Inflammatory macrophage treated with lipopolysaccharide for 1 hour (primary cell): ENCODE results near the gene REEP2.
"Not testable (repeated sequence)": the region's sequence is repeated elsewhere in the genome, so short reads cannot be mapped to it uniquely, and the experiment has no call there.

ENCODE experiments used
- DNase-seq, 2 donors: peaks; one replicate each; pipeline ENCODE4 v3.0.0-alpha.2; 2020 to 2022

REEP2 gene, protein sequence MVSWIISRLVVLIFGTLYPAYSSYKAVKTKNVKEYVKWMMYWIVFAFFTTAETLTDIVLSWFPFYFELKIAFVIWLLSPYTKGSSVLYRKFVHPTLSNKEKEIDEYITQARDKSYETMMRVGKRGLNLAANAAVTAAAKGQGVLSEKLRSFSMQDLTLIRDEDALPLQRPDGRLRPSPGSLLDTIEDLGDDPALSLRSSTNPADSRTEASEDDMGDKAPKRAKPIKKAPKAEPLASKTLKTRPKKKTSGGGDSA

DNA sequence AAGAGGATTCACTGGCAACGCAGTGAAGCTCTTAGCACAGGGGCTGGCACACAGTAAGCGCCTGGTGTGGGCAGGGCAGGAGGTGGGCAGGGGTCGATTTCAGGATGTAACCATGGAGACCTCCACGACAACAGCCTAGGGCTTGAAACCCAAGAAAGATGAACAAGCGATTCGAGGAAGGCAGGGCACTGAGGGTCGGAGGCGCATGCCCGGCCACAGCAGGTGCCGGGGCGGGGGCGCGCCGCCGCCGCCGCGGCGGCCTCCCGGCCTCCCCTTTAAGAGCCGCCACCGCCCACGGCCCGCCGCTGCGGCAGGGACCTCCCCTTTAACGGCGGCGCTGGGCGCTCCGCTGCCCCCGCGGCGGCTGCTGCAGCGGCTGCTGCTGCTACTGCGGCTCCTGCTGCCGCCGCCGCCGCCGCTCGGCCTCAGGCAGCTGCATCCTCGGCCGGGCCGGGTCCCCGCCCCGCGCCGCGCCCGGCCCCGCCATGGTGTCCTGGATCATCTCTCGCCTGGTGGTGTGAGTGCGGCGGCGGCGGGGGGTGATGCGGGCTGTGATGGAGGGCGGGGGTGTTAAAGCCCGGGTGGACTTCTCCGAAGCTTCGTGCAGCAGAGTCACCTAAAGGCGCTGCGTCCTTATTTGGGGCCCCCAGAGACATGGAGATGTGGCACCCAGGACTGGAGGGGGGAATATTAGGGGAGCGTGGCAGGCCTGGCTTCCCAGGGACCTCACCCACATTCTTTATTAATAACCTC lies at the start of gene REEP2:
Gene REEP2, plus strand, starts transcription at position 334 of the 753 bp plus-strand sequence. Its CDS starts 152 bp downstream, at position 486.
- peak; percentile 43 to 47 for DNase-seq

DNA sequence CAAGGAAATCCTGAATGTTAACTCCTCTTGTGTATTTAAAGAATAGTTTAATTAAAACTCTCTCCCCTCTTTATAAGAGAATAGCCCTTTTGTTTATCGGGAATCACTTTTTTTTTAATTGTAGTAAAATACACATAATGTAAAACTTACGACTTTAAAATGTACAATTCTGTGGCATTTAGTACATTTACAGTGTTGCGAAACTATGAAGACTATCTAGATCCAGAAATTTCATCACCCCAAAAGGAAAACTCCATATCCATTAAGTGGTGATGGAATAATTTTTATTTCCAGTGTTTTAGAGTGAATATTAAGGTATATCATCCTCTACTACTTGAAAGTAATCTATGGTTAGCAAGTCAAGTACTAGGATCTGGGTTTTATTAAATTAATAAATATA lies 49.5 kb upstream of the REEP2 start:
- DNase-seq = no peak

DNA sequence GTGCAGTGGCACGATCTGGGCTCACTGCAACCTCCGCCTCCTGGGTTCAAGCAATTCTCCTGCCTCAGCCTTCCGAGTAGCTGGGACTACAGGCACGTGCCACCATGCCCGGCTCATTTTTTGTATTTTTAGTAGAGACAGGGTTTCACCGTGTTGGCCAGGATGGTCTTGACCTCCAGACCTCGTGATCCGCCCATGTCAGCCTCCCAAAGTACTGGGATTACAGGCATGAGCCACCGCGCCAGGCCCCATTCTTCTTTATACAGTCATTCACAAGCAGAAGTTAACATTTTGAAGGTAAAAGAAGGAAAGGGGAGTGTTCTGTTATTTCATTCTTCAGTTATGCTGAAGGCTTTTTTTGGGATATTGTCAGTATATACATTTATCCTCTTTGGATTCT lies 48.9 kb upstream of the REEP2 start:
- DNase-seq = not testable (repeated sequence)

DNA sequence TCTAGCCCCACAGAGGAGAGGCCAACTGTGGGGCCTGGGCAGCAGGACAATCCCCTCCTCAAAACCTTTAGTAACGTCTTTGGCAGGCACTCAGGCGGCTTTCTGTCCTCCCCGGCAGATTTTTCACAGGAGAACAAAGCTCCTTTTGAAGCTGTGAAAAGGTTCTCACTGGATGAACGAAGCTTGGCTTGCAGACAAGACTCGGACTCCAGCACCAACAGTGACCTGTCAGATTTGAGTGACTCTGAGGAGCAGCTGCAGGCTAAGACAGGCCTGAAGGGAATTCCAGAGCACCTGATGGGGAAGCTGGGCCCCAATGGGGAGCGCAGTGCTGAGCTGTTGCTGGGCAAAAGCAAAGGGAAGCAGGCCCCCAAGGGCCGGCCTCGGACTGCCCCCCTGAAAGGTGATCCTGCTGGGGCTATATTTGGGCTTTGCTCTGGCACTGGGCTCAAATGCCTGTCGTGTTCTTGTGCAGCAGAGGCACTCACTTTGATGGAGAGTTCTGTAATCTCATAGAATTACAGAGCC lies 46.9 kb upstream of the REEP2 start:
- DNase-seq = no peak

DNA sequence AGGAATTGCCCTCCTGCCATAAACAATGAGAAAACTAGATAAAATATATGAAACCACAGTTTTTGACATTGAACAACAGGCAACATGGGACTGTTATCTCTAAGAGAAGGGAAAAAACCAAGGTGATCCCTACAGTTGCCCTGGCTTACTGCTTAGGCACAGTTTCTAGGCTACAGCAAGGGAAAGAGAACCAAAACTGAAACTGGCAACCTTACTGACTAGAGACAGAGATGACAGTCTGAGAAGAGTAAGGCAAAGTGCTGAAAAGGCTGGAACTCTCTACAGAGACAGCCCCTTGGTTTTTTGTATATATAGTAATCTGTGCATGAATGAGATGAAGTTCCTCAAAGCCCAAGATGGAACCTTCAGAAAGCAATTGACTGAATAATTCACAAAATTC lies 36.2 kb upstream of the REEP2 start:
- DNase-seq = no peak

DNA sequence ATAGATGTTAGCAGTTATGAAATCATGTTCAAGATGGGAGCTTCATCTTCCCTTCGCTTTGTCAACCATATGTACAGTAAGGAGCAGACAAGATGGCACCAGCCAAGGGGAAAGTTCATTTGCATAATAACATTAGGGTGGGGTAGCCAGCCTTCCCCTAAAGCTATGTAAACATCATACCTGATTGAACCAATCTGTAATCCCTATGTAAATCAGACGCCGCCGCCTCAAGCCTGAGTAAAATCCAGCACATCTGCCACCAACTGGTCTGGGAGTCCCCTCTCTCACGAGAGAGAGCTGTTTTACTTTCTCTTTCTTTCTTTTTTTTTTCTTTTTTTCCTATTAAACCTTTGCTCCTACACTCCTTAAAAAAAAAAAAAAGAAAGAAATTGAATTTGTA lies 30.8 kb upstream of the REEP2 start:
- no peak for DNase-seq

DNA sequence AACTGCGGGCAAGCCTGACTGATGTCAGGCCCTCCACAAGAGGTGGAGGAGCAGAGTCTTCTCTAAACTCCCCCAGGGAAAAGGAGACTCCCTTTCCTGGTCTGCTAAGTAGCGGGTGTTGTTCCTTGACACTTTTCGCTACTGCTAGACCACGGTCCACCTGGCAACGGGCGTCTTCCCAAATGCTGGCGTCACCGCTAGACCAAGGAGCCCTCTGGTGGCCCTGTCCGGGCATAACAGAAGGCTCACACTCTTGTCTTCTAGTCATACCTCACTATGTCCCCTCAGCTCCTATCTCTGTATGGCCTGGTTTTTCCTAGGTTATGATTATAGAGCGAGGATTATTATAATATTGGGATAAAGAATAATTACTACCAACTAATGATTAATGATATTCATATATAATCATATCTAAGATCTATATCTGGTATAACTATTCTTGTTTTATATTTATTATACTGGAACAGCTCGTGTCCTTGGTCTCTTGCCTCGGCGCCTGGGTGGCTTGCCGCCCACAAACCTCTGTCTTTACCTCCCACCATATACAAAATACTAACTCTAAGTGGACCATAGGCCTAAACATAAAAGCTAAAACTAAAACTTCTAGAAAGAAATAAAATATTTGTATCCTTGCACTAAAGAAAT lies 27.7 kb upstream of the REEP2 start:
- DNase-seq = peak in 1 of 2 donors; percentile 40

DNA sequence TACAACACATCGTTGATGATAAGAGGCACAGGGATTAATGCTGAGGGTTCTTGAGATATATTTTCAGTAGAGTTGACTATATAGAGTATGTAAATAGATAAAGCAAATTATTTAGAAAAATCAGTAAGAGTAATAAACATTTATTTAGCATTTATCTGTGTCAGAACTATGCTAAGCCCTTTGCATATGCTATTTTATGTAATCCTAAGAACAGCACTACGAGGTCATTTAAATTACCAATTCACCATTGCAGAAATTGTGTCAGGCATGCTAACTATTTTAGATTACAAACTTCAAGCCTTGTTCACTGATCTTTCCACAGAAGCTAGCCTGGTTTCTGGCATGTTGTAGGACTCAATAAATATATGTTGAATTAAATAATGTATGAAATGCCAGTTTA lies 20.4 kb upstream of the REEP2 start:
- no peak for DNase-seq

DNA sequence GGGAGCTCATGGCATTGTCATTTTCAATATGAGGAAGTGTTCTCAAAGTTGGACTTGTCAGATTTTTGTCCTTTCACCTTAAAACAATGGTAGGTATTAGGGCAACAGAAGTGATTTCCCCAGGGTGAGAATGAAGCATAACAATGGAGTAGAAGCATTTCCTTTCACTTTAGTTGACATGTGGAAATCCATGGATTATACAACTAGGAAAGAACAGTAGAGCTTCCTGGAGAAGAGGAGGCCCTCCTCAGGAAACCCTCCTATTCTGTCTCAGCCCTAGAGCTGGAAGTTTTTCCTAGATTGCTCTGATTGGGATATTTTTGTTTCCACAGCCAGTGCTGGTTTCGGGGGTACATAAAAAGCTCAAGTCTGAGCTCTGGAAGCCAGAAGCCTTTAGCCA lies 13.8 kb upstream of the REEP2 start:
- no peak for DNase-seq

DNA sequence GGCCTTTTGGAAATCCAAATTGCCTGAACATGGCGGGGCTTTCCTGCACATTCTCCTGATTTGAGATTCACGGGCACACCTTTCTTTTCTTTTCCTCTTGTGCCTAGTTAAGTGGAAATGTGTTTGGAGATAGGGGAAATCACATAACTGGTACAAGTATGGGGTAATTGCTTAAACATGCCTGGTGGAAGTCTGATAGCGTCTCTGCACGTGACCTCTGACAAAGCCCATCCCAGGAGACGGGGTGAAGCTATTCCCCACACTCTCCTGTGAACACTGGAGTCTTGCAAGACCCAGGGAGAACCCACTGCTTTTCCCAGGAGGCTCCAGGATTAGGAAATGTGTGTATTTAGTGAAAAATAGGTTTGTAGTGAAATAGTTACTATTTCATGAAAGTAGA lies 2.9 kb upstream of the REEP2 start:
- DNase-seq = peak in 1 of 2 donors; percentile 7

DNA sequence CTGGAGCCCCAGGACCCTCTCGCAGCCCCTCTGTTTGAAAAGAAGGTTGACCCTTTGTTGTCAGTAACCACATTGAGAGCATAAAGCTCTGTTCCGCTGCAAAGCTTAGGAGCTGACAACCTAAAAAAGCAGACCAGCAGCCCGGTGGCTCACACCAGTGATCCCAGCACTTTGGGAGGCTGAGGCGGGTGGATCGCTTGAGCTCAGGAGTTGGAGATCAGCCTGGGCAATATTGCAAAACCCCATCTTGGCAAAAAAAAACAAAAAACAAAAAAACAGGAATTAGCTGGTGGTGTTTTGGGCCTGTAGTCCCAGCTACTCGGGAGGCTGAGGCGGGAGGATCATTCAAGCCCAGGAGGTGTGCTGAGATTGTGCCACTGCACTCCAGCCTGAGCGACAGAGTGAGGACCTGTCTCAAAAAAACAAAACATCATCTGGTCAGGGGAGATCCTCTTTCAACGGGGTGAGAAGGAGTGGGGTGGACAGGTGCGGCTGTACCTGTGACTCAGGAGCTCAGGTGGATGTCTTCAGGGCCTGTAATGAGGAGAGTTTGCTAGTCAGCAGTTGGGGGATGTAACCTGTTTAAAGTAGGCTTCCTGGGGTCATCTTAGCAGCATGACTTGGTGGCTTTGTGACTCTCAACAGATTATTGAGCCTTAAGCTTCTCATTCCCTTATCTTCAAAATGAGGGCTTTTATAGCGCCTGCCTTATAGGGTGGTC lies 694 bp upstream of the REEP2 start:
- no peak for DNase-seq

DNA sequence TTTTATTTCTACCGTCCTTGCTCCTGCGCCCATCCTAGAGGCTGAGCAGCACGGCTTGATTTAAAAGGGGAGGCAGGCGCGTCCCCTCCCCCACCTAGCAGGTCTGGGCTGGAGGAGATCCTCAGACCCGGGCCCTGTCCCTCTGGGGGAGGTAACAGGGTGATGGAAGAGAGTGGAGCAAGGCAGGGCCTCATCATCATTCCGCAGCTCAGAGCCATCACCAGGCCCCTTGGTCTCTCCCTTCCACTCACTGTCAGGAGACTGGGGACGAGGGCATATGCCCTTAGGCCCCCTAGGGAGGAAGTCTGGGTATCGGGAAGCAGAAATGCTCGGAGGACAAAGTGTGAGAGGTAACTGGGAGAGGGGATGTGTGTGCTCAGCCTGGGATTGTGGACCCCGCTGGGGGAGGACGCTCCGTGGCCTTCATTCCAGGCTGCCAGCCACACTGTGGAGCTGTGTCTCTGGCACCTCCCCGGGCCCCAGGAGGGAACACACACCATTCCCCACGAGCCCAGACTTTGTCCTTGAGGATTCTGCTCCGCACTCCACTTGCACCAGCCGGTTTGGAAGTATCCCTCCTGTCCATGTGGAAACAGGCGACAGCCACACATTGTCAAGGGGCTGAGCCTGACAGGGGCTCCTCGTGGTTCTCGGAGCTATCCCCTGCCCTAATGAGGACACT lies 761 bp downstream of the REEP2 start:
- DNase-seq = no peak

DNA sequence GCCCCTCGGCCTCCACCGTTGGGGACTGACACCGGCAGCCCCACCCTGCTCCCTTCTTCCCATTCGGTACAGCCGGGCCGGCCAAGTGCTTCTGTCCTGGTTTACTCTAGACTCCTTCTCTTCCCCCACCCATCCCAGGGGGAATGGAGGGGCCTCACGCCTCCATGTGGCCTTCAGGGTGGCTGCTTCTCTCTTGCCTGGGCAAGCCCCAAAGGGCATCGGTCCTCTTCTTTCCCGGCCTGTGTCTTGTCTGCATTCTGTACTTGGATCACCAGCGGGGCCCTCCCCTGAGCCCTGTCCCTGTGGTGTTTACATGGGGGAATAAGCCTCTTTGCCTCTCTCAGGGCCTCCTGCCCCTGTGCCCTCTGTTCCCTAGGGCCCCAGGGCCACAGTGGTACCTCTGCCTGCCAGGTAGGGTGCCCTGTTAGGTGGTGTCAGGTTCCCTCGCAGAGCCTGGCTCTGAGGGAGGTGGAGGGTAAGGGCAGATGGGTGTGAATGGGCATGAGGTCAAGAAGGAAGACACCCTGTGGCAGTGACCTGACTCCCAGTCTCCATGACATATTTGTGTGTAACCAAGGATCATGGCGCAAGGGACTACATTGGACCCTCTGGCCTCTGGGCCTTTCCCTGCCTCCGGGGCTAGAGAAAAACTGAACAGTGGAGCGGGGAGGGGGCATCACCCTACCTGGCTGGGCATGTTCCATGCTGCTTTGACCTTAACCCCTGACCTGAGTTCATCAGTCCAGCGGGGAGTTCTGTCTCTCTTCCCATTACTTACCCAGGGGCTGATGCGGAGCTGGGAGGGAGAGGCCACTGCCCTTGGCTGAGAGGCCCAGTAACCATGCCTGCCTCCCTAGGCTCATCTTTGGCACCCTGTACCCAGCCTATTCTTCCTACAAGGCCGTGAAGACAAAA lies 1.6 kb downstream of the REEP2 start:
- DNase-seq = no peak

DNA sequence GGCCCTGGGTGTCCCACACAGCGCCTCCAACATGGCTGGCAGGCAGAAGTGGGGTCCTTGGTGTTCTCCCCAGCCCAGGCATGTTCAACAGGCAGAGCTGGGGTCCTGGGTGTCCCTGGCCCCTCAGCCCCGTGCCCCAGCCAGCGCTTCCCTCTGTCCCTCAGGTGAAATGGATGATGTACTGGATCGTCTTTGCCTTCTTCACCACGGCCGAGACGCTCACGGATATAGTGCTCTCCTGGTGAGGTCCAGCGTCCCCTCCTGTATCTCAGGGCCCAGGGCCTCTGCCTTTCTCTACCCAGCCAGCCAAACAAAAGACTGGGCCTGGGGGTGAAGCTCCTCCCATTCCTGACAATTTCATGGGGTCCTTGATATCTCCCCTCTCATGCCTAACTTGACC lies 2.4 kb downstream of the REEP2 start:
- DNase-seq = no peak

DNA sequence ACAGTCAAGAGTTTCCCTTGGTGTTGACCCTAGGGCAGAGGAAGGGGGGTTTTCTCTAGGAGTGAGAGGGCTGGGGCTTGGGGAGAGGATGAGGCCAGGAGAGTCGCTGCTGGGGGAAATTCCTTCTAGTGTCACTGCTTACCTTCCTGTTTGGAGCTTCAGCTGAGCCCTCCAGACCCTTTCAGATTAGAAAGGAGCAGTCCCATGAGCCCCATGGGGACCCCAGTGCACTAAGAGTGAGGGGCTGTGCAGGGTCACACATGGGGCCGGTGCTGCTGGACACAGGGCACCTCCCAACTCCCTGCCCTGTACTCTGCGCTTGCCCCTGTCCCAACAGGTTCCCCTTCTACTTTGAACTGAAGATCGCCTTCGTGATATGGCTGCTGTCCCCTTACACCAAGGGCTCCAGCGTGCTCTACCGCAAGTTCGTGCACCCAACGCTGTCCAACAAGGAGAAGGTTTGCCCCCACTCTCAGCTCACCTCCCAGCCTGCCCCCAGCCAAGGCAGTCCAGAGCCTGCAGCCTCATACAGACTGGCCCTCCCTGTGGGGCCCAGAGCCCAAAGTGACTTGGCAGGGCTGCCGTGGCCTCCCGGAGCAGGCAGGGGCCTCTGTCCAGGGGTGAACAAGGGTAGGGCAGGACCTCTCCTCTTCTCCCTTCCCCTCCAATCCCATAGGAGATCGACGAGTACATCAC lies 5.4 kb downstream of the REEP2 start:
- no peak for DNase-seq

DNA sequence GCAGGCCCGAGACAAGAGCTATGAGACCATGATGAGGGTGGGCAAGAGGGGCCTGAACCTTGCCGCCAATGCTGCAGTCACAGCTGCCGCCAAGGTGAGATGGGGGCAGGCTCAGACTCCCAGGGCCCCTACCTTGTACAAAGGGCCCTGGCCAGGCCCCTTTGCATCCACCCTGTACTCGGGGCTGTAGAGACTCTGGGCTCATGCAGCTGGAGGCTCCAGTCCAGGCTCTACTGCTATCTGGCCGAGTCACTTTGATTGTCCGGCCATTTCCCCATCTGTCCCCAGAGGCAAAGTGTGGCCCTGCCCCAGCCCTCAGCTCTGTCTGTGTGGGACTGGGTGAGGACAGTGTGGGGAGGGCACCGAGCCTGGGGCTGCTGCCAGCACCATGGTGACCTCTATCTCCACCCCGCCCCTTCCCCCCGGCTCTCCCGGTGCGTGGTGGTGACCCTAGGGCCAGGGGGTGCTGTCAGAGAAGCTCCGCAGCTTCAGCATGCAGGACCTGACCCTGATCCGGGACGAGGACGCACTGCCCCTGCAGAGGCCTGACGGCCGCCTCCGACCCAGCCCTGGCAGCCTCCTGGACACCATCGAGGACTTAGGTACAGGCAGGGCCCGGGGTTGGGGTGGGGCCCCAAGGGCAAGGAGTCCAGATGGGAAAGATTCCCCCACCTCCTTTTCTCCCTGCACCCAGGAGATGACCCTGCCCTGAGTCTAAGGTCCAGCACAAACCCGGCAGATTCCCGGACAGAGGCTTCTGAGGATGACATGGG lies 6.1 kb downstream of the REEP2 start:
- DNase-seq = no peak

DNA sequence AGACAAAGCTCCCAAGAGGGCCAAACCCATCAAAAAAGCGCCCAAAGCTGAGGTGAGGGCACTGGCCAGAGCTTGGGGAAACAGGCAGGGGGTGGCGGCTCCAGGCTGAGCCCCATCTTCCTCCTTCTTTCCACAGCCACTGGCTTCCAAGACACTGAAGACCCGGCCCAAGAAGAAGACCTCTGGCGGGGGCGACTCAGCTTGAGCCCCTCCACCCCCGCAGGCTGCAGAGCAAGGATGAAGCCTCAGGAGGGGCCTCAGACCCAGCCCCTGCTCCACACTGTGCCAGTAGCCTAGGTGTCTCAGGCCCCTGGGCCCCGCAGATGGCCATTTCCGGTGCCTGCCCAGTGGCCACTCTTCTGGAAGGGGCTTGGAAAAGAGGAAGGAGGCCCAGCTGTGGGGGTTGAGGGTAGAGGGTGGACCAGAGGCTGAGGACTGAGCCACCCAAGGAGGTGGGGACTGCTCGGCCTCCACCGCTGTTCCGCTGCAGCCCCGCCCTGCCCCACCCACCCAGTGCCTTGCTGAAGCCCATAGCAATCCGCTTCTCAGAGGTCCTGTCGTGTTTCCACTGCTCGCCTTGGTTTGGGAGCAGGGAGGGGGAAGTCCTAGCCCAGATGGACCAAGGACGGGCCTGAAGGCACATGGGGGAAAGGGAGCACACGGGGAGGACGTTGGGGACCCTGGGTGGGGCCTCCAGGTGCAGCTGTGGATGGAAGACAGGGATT lies 6.9 kb downstream of the REEP2 start:
- DNase-seq = no peak

DNA sequence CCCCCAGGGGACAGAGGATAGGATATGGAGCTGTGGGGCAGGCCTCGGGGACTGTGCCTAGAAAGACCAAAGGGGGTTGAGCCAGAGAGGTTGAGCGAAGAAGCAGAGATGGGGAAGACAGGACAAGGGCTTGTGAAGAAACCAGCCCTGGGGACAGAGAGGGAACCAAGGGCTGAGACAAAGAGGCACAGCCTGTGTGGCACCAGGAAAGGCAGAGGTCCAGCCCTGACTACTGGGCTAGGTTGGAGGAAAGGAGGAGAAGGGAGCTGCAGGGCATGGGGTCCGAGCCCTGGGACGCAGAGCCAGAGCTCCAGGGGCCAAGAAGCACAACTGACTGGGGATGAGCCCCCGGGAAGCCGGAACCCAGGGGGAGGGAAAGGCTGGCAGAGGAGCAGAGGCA lies 9.2 kb downstream of the REEP2 start:
- DNase-seq = no peak
